Effector memory CD8-positive, alpha-beta T cell (primary cell): ENCODE data around the gene GALNT8.
"Not testable (repeated sequence)": the region's sequence is repeated elsewhere in the genome, so short reads cannot be mapped to it uniquely, and the experiment has no call there.

Source experiments
- ATAC-seq: fragments of 150-1000 bp; cut with Tn5 transposase; replicated peaks from 2 replicates; pipeline ENCODE4 v1.10.0; 2021; ENCODE audit warnings: mild to moderate bottlenecking, moderate library complexity
- DNase-seq, 3 experiments: peaks; one replicate each; pipeline ENCODE4 v3.0.0; 2021
- H3K27ac Mint-ChIP-seq, 2 donors: one replicate each; pipeline ENCODE4 v1.8.0; 2022; ENCODE audit warnings: mild to moderate bottlenecking in 2 of 2, mixed read lengths in 2 of 2, moderate library complexity in 2 of 2
- H3K27me3 Mint-ChIP-seq, 2 donors: one replicate each; pipeline ENCODE4 v1.8.0; 2022; ENCODE audit warnings: mixed read lengths in 2 of 2
- H3K36me3 Mint-ChIP-seq: one replicate; pipeline ENCODE4 v1.8.0; 2022; ENCODE audit warnings: mild to moderate bottlenecking, moderate library complexity, mixed read lengths; ENCODE audit not compliant: insufficient read depth
- H3K4me1 Mint-ChIP-seq, 2 donors: one replicate each; pipeline ENCODE4 v1.8.0; 2022; ENCODE audit warnings: low read depth in 2 of 2, mixed read lengths in 2 of 2
- H3K4me3 Mint-ChIP-seq, 2 donors: one replicate each; pipeline ENCODE4 v1.8.0; 2022; ENCODE audit warnings: mild to moderate bottlenecking in 2 of 2, mixed read lengths in 2 of 2, moderate library complexity in 2 of 2
- H3K9me3 Mint-ChIP-seq, 2 donors: one replicate each; pipeline ENCODE4 v1.8.0; 2022; ENCODE audit warnings: mixed read lengths in 2 of 2

The GALNT8 gene

GRCh38 chr12:4721587-4721986 lies 1.4 kb downstream of the GALNT8 start:
- not testable (repeated sequence) for H3K27ac Mint-ChIP-seq, H3K4me3 Mint-ChIP-seq, H3K36me3 Mint-ChIP-seq, DNase-seq, H3K9me3 Mint-ChIP-seq, H3K4me1 Mint-ChIP-seq, ATAC-seq
- H3K27me3 Mint-ChIP-seq: peaks cover 42 to 43% of the 10 kb centered on the region in 2 donors

GRCh38 chr12:4723226-4723625 lies 3.0 kb downstream of the GALNT8 start:
- H3K9me3 Mint-ChIP-seq: no peaks in the 10 kb centered on the region
- peaks cover 42 to 43% of the 10 kb centered on the region in 2 donors for H3K27me3 Mint-ChIP-seq
- H3K4me3 Mint-ChIP-seq: no peak overlapping the region
- no peaks in the 10 kb centered on the region for H3K4me1 Mint-ChIP-seq
- DNase-seq: no peak
- no peak for ATAC-seq
- H3K36me3 Mint-ChIP-seq: no peaks in the 10 kb centered on the region
- no peak overlapping the region for H3K27ac Mint-ChIP-seq

GRCh38 chr12:4725057-4725456 lies 4.9 kb downstream of the GALNT8 start:
- no peak for ATAC-seq
- Mint-ChIP-seq H3K4me3 (no peak overlapping the region), H3K4me1 (no peaks in the 10 kb centered on the region), H3K36me3 (no peaks in the 10 kb centered on the region), H3K9me3 (no peaks in the 10 kb centered on the region), H3K27ac (no peak overlapping the region), H3K27me3 (peaks cover 28 to 29% of the 10 kb centered on the region in 2 donors)
- DNase-seq: no peak

- H3K4me1 Mint-ChIP-seq: no peaks in the 10 kb centered on the region
- DNase-seq: no peak
- H3K4me3 Mint-ChIP-seq: no peak overlapping the region
- H3K27me3 Mint-ChIP-seq: peaks cover 31 to 65% of the 10 kb centered on the region in 2 donors
- H3K27ac Mint-ChIP-seq: no peak overlapping the region
- peaks cover 3% of the 10 kb centered on the region for H3K36me3 Mint-ChIP-seq
- H3K9me3 Mint-ChIP-seq: no peaks in the 10 kb centered on the region
- no peak for ATAC-seq
Measured at GRCh38 chr12:4734625-4735340, 14.6 kb downstream of the GALNT8 start.

GRCh38 chr12:4736091-4736490 lies 15.9 kb downstream of the GALNT8 start:
- H3K27me3 Mint-ChIP-seq: peaks cover 35 to 71% of the 10 kb centered on the region in 2 donors
- no peaks in the 10 kb centered on the region for H3K9me3 Mint-ChIP-seq
- H3K27ac Mint-ChIP-seq: no peak overlapping the region
- H3K4me1 Mint-ChIP-seq: no peaks in the 10 kb centered on the region
- no peak for DNase-seq
- ATAC-seq: no peak
- H3K4me3 Mint-ChIP-seq: no peak overlapping the region
- H3K36me3 Mint-ChIP-seq: peaks cover 3% of the 10 kb centered on the region

GRCh38 chr12:4738541-4738940 lies 18.3 kb downstream of the GALNT8 start:
- H3K27me3 Mint-ChIP-seq: peaks cover 49 to 88% of the 10 kb centered on the region in 2 donors
- DNase-seq (no peak), ATAC-seq (no peak)
- H3K4me1 Mint-ChIP-seq: no peaks in the 10 kb centered on the region
- H3K27ac Mint-ChIP-seq: no peak overlapping the region
- no peak overlapping the region for H3K4me3 Mint-ChIP-seq
- H3K36me3 Mint-ChIP-seq: peaks cover 3% of the 10 kb centered on the region
- no peaks in the 10 kb centered on the region for H3K9me3 Mint-ChIP-seq

- no peaks in the 10 kb centered on the region for H3K9me3 Mint-ChIP-seq
- H3K4me3 Mint-ChIP-seq: no peak overlapping the region
- no peak overlapping the region for H3K27ac Mint-ChIP-seq
- ATAC-seq: no peak
- DNase-seq: no peak
- peaks cover 3% of the 10 kb centered on the region for H3K36me3 Mint-ChIP-seq
- peaks cover 37 to 75% of the 10 kb centered on the region in 2 donors for H3K27me3 Mint-ChIP-seq
- no peaks in the 10 kb centered on the region for H3K4me1 Mint-ChIP-seq
Measured at GRCh38 chr12:4742416-4742970, 22.3 kb downstream of the GALNT8 start.

- no peaks in the 10 kb centered on the region for H3K9me3 Mint-ChIP-seq
- ATAC-seq (no peak), DNase-seq (no peak)
- no peak overlapping the region for H3K27ac Mint-ChIP-seq
- no peak overlapping the region for H3K4me3 Mint-ChIP-seq
- H3K4me1 Mint-ChIP-seq: no peaks in the 10 kb centered on the region
- H3K27me3 Mint-ChIP-seq: peaks cover 37 to 70% of the 10 kb centered on the region in 2 donors
- no peaks in the 10 kb centered on the region for H3K36me3 Mint-ChIP-seq
Measured at GRCh38 chr12:4743046-4743445, 22.8 kb downstream of the GALNT8 start.

- no peak overlapping the region for H3K27ac Mint-ChIP-seq
Measured at GRCh38 chr12:4744709-4745108, 24.5 kb downstream of the GALNT8 start.

GRCh38 chr12:4745249-4745648 lies 25.0 kb downstream of the GALNT8 start:
- DNase-seq (no peak), ATAC-seq (no peak)
- Mint-ChIP-seq H3K36me3 (no peaks in the 10 kb centered on the region), H3K27me3 (peaks cover 31 to 49% of the 10 kb centered on the region in 2 donors), H3K4me3 (no peak overlapping the region), H3K4me1 (no peaks in the 10 kb centered on the region), H3K9me3 (no peaks in the 10 kb centered on the region), H3K27ac (no peak overlapping the region)

More at GRCh38 chr12:4744709-4745108, 24.5 kb downstream of the GALNT8 start:
- Mint-ChIP-seq H3K4me3 (no peak overlapping the region), H3K4me1 (no peaks in the 10 kb centered on the region), H3K9me3 (no peaks in the 10 kb centered on the region), H3K27me3 (peaks cover 35 to 54% of the 10 kb centered on the region in 2 donors), H3K36me3 (no peaks in the 10 kb centered on the region)
- DNase-seq: no peak
- ATAC-seq: no peak

GRCh38 chr12:4751654-4752053 lies 31.5 kb downstream of the GALNT8 start:
- H3K4me3 Mint-ChIP-seq, H3K4me1 Mint-ChIP-seq, ATAC-seq, DNase-seq, H3K36me3 Mint-ChIP-seq, H3K27ac Mint-ChIP-seq, H3K9me3 Mint-ChIP-seq: not testable (repeated sequence)
- H3K27me3 Mint-ChIP-seq: peaks cover 12 to 14% of the 10 kb centered on the region in 2 donors

- DNase-seq (no peak), ATAC-seq (no peak)
- Mint-ChIP-seq H3K4me3 (no peak overlapping the region), H3K36me3 (no peaks in the 10 kb centered on the region), H3K4me1 (peaks cover 0 to 5% of the 10 kb centered on the region in 2 donors), H3K27ac (no peak overlapping the region), H3K27me3 (peaks cover 0 to 14% of the 10 kb centered on the region in 2 donors), H3K9me3 (no peaks in the 10 kb centered on the region)
Measured at GRCh38 chr12:4762773-4763172, 42.6 kb downstream of the GALNT8 start.

GRCh38 chr12:4763549-4763948 lies 43.3 kb downstream of the GALNT8 start:
- H3K27me3 Mint-ChIP-seq: peaks cover under 1 to 7% of the 10 kb centered on the region in 2 donors
- H3K4me3 Mint-ChIP-seq: no peak overlapping the region
- no peaks in the 10 kb centered on the region for H3K9me3 Mint-ChIP-seq
- DNase-seq: no peak
- H3K4me1 Mint-ChIP-seq: peaks cover 0 to 5% of the 10 kb centered on the region in 2 donors
- H3K36me3 Mint-ChIP-seq: no peaks in the 10 kb centered on the region
- no peak overlapping the region for H3K27ac Mint-ChIP-seq
- ATAC-seq: no peak

GRCh38 chr12:4766445-4766844 lies 46.2 kb downstream of the GALNT8 start:
- H3K9me3 Mint-ChIP-seq: no peaks in the 10 kb centered on the region
- ATAC-seq (no peak), DNase-seq (no peak)
- H3K36me3 Mint-ChIP-seq: no peaks in the 10 kb centered on the region
- peaks cover 15 to 21% of the 10 kb centered on the region in 2 donors for H3K27me3 Mint-ChIP-seq
- H3K4me3 Mint-ChIP-seq: no peak overlapping the region
- H3K4me1 Mint-ChIP-seq: peaks cover 0 to 5% of the 10 kb centered on the region in 2 donors
- H3K27ac Mint-ChIP-seq: no peak overlapping the region
